Neutrophil (primary cell): ENCODE measurements around the gene GJA4.

ENCODE experiments used
- H3K27ac ChIP-seq: fragments of 200-600 bp; sonication (generic); 2 replicates; pipeline ENCODE4 v1.5.1; 2016; ENCODE audit warnings: mild to moderate bottlenecking, moderate library complexity
- H3K27me3 ChIP-seq: fragments of 200-600 bp; sonication (generic); 2 replicates; pipeline ENCODE4 v1.6.0; 2016; ENCODE audit warnings: mild to moderate bottlenecking
- H3K36me3 ChIP-seq: fragments of 200-600 bp; sonication (generic); 2 replicates; pipeline ENCODE4 v1.5.1; 2017
- H3K4me1 ChIP-seq, 2 experiments: fragments of 200-600 bp in 1 of 2; sonication (generic) in 1 of 2; 1 replicate in 1 of 2; 2 replicates in 1 of 2; pipeline versions ENCODE4 v1.5.1 to v1.6.1; 2013 to 2016; ENCODE audit warnings: low read depth in 1 of 2, low read length in 1 of 2, mild to moderate bottlenecking in 1 of 2, moderate library complexity in 1 of 2; ENCODE audit not compliant: control insufficient read depth in 1 of 2, insufficient read depth in 1 of 2
- H3K4me3 ChIP-seq, 2 experiments: fragments of 200-600 bp in 1 of 2; sonication (generic) in 1 of 2; 1 replicate in 1 of 2; 2 replicates in 1 of 2; pipeline ENCODE4 v1.5.1; 2013 to 2016; ENCODE audit warnings: low read depth in 1 of 2, low read length in 1 of 2, mild to moderate bottlenecking in 1 of 2, moderate library complexity in 1 of 2
- H3K9me3 ChIP-seq: fragments of 200-600 bp; sonication (generic); 2 replicates; pipeline ENCODE4 v1.5.1; 2016
- TF ChIP-seq, protein P1 (sequence below): fragments of 200-600 bp; sonication (generic); IDR thresholded peaks from 2 replicates; pipeline ENCODE4 v1.5.1; 2016; ENCODE audit warnings: antibody characterized with exemption

The GJA4 gene

GRCh38 chr1:34761176-34761761, 31.5 kb upstream of the GJA4 start:
- Histone ChIP-seq H3K36me3 (no peaks in the 10 kb centered on the region), H3K9me3 (no peaks in the 10 kb centered on the region), H3K27ac (no peak overlapping the region), H3K4me1 (no peaks in the 10 kb centered on the region), H3K27me3 (peaks cover 7% of the 10 kb centered on the region), H3K4me3 (no peak overlapping the region)
- TF ChIP-seq, protein P1, sequence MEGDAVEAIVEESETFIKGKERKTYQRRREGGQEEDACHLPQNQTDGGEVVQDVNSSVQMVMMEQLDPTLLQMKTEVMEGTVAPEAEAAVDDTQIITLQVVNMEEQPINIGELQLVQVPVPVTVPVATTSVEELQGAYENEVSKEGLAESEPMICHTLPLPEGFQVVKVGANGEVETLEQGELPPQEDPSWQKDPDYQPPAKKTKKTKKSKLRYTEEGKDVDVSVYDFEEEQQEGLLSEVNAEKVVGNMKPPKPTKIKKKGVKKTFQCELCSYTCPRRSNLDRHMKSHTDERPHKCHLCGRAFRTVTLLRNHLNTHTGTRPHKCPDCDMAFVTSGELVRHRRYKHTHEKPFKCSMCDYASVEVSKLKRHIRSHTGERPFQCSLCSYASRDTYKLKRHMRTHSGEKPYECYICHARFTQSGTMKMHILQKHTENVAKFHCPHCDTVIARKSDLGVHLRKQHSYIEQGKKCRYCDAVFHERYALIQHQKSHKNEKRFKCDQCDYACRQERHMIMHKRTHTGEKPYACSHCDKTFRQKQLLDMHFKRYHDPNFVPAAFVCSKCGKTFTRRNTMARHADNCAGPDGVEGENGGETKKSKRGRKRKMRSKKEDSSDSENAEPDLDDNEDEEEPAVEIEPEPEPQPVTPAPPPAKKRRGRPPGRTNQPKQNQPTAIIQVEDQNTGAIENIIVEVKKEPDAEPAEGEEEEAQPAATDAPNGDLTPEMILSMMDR = no peak

- TF ChIP-seq, protein P1 = no peak
- H3K27me3 ChIP-seq = peaks cover 7% of the 10 kb centered on the region
- no peak overlapping the region for H3K4me3 ChIP-seq
- H3K36me3 ChIP-seq = no peaks in the 10 kb centered on the region
- no peaks in the 10 kb centered on the region for H3K4me1 ChIP-seq
- H3K27ac ChIP-seq = no peak overlapping the region
- H3K9me3 ChIP-seq = no peaks in the 10 kb centered on the region
Observed at GRCh38 chr1:34761776-34762307, 31.0 kb upstream of the GJA4 start.

DNA sequence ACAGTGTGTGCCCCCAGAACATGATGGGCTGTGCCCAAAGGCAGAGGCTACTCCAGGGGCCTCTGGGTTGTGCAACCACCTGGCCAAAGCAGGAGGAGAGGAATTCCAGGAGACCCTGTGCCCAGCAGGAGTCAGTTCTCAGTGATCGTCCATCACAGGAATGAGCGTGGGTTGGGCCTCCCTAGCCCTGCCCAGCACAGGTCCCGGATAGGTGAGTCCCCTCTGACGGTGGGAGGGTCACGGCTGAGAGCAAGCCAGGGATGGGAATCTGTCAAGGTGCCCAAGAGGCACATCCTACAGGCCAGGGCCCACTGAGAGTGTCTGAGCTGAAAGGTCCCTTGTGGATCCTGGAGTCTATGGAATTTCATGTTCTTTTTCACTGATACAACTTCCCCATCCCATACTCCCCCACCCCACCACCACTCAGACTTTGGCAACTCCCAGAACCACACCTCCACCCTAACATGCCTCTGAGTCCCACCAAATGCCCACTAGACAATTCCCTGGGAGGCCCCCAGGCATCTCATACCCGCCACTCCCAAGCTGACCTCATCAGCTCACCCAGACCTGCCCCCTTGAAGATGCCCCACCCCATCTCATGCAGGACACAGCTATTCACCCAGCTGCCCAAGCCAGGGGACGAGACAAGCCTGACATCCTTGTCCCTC, 30.2 kb upstream of the GJA4 start:
- Histone ChIP-seq H3K4me1 (no peaks in the 10 kb centered on the region), H3K9me3 (no peaks in the 10 kb centered on the region), H3K4me3 (no peak overlapping the region), H3K27me3 (peaks cover 7% of the 10 kb centered on the region), H3K27ac (no peak overlapping the region), H3K36me3 (no peaks in the 10 kb centered on the region)
- TF ChIP-seq, protein P1 = no peak

GRCh38 chr1:34763142-34763781, 29.5 kb upstream of the GJA4 start:
- Histone ChIP-seq H3K27ac (no peak overlapping the region), H3K9me3 (no peaks in the 10 kb centered on the region), H3K4me3 (no peak overlapping the region), H3K36me3 (no peaks in the 10 kb centered on the region), H3K27me3 (peaks cover 7% of the 10 kb centered on the region), H3K4me1 (no peaks in the 10 kb centered on the region)
- TF ChIP-seq, protein P1 = no peak

DNA sequence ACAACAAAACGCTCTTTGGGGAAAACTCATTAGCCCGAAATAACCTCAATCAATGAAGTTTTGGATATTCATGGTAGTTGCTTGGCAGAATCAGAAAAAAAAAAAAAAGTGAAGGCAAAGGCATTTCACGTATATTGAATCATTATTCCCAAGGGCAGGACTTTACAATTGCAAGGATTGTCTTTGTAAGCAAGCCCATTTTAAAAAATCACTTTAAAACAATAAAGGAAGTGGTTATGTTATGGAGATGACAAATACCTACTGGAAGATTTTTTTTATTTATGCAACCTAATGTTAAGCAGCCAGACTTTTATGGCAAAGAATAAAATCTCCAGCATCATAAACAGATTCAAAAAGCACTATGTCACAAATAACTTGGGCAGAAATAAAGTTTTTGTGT, 23.9 kb upstream of the GJA4 start:
- Histone ChIP-seq H3K27ac (no peak overlapping the region), H3K36me3 (no peaks in the 10 kb centered on the region), H3K4me3 (no peak overlapping the region), H3K9me3 (no peaks in the 10 kb centered on the region), H3K27me3 (peaks cover 11% of the 10 kb centered on the region), H3K4me1 (no peaks in the 10 kb centered on the region)
- TF ChIP-seq, protein P1 = no peak
